Muscle layer of duodenum (tissue), 2 donors: Measurements from ENCODE around the gene PSEN2.

Experiments
- H3K27ac ChIP-seq: one replicate; pipeline ENCODE4 v1.7.0; 2013; ENCODE audit warnings: mild to moderate bottlenecking, low read length
- H3K27me3 ChIP-seq: one replicate; pipeline ENCODE4 v1.7.0; 2013; ENCODE audit warnings: low read depth, mild to moderate bottlenecking, control low read depth, low read length
- H3K36me3 ChIP-seq, 2 donors: one replicate each; pipeline ENCODE4 v1.7.0; 2013; ENCODE audit warnings: low read length in 2 of 2, control low read depth in 1 of 2, mild to moderate bottlenecking in 1 of 2; ENCODE audit not compliant: insufficient read depth in 2 of 2, control insufficient read depth in 1 of 2
- H3K4me1 ChIP-seq, 2 donors: one replicate each; pipeline ENCODE4 v1.7.0; 2013; ENCODE audit warnings: low read length in 2 of 2, mild to moderate bottlenecking in 2 of 2, control low read depth in 1 of 2, moderate library complexity in 1 of 2; ENCODE audit not compliant: insufficient read depth in 2 of 2, control insufficient read depth in 1 of 2
- H3K4me3 ChIP-seq, 2 donors: one replicate each; pipeline ENCODE4 v1.7.0; 2013; ENCODE audit warnings: low read length in 2 of 2, low read depth in 1 of 2, mild to moderate bottlenecking in 1 of 2
- H3K9me3 ChIP-seq, 2 donors: one replicate each; pipeline ENCODE4 v1.7.0; 2013; ENCODE audit warnings: low read length in 2 of 2, control low read depth in 1 of 2, mild to moderate bottlenecking in 1 of 2; ENCODE audit not compliant: control insufficient read depth in 1 of 2
- donor health status: healthy.

PSEN2 gene

DNA sequence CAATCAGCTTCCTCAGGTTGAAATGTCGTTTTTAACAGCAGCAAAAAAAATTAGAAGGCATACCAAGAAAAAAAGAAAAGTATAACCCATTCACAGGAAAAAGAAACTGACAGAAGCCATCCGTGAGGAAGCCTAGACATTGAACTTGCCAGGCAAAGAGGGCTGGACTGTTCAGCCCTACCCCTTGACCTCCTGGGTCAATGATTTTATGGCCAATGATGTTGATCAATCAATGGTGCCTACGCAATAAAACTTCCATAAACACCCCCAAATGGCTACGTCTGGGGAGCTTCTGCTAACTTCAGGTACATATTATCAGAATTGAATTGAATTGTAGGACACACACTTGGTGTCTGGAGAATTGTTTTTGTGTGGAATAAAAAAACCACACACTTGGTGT, 4.8 kb upstream of the PSEN2 start:
- no peak overlapping the region for H3K4me3 ChIP-seq
- H3K27me3 ChIP-seq, result no peaks in the 10 kb centered on the region
- peaks cover 0 to 12% of the 10 kb centered on the region in 2 donors for H3K4me1 ChIP-seq
- H3K27ac ChIP-seq, result no peak overlapping the region
- no peaks in the 10 kb centered on the region for H3K9me3 ChIP-seq
- H3K36me3 ChIP-seq, result no peaks in the 10 kb centered on the region

- H3K4me1 ChIP-seq, result peaks cover 10 to 27% of the 10 kb centered on the region in 2 donors
- H3K27ac ChIP-seq, result no peak overlapping the region
- H3K9me3 ChIP-seq, result no peaks in the 10 kb centered on the region
- H3K4me3 ChIP-seq, result no peak overlapping the region
- no peaks in the 10 kb centered on the region for H3K27me3 ChIP-seq
- H3K36me3 ChIP-seq, result no peaks in the 10 kb centered on the region
Observed at GRCh38 chr1:226867461-226868054, 2.9 kb upstream of the PSEN2 start.

- H3K4me3 ChIP-seq, result no peak overlapping the region
- no peaks in the 10 kb centered on the region for H3K36me3 ChIP-seq
- no peaks in the 10 kb centered on the region for H3K9me3 ChIP-seq
- peaks cover 10 to 20% of the 10 kb centered on the region in 2 donors for H3K4me1 ChIP-seq
- no peak overlapping the region for H3K27ac ChIP-seq
- no peaks in the 10 kb centered on the region for H3K27me3 ChIP-seq
Observed at GRCh38 chr1:226868726-226869125, 1.7 kb upstream of the PSEN2 start.

DNA sequence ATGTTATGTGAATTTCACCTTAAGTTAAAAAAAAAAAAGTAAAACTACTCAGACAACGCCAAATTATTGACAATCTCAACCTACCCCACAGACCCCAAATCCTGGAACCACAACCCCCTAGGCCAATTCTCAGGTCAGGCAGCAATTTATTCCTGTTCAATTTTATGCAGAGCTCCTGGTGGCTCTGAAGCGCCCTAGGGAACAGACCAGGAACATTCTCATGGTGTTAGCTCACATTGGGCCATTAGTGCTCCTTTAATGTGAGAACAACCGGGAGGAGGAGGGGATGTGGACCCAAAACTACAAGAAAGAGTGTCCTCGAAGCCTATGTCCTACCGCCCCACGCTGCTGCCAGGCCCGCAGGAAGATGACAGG, 403 bp upstream of the PSEN2 start:
- H3K9me3 ChIP-seq, result no peaks in the 10 kb centered on the region
- H3K27ac ChIP-seq, result peak overlapping the region; percentile 31
- H3K36me3 ChIP-seq, result no peaks in the 10 kb centered on the region
- peak overlapping the region; percentile 59 to 84 for H3K4me3 ChIP-seq
- peaks cover 10 to 16% of the 10 kb centered on the region in 2 donors for H3K4me1 ChIP-seq
- no peaks in the 10 kb centered on the region for H3K27me3 ChIP-seq

DNA sequence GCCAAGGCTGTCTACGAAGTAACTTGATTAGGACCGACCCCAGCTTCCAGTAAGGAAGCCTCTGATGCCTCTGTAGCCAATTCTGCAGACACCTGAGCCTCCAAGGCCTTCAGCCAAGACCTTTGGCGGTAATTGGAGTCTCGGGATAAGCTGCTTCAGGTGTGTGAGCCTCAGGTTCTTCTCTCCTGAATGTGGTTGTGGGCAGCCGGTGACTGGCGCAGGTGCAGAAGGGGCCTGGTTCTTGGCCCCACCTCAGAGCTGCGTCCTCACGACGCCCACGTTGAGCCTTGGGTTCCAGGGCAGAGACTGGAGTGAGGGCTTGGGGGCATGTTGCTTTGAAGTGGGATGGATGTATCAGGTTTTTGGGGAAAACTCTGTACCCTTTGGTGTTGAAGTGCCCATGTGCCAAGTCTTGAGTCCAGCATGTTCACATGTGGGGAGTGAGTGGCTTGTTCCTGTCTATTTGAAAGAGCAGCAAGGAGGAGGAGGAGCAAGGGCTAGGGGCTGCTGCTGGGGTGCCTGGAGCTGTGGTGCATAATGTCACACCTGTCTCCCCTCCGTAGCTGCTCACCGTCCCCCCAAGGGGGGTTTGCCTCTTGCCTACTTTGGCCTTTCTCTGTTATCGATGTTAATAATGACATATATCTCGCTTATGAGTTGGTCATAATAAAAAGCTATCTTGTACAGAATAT, 1.4 kb downstream of the PSEN2 start:
- Histone ChIP-seq H3K4me1 (peaks cover 10 to 16% of the 10 kb centered on the region in 2 donors), H3K27ac (no peak overlapping the region), H3K27me3 (no peaks in the 10 kb centered on the region), H3K9me3 (no peaks in the 10 kb centered on the region), H3K4me3 (peak overlapping the region; percentile 74 to 84), H3K36me3 (peaks cover 0 to 4% of the 10 kb centered on the region in 2 donors)

DNA sequence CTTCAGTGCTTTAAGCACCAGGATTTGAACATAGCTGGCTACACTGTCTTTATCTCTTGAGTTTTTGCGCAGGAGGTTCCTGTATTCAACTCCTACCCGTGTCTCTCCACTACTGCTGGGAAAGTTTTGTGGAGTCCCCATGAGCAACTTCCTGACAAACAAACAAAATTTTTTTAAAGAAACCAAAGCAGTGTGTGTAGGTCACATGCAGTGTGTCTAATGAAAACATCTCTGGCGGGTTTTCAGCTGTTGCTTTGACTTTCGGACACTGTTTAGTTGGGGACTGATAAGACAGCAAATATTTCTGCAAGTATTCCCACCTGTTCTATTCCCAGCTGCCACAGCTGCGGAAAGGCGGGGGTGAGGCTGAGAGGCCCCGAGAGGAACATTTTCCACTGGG, 2.0 kb downstream of the PSEN2 start:
- Histone ChIP-seq H3K4me1 (peaks cover 10 to 16% of the 10 kb centered on the region in 2 donors), H3K9me3 (no peaks in the 10 kb centered on the region), H3K27me3 (no peaks in the 10 kb centered on the region), H3K4me3 (no peak overlapping the region), H3K27ac (no peak overlapping the region), H3K36me3 (peaks cover 3 to 6% of the 10 kb centered on the region in 2 donors)

GRCh38 chr1:226873771-226874578, 3.6 kb downstream of the PSEN2 start:
- Histone ChIP-seq H3K27ac (no peak overlapping the region), H3K36me3 (peaks cover 6% of the 10 kb centered on the region in 2 donors), H3K27me3 (no peaks in the 10 kb centered on the region), H3K9me3 (no peaks in the 10 kb centered on the region), H3K4me3 (no peak overlapping the region), H3K4me1 (peaks cover 10 to 16% of the 10 kb centered on the region in 2 donors)

- H3K27me3 ChIP-seq, result no peaks in the 10 kb centered on the region
Observed at GRCh38 chr1:226874579-226875425, 4.4 kb downstream of the PSEN2 start.

GRCh38 chr1:226875641-226876295, 5.4 kb downstream of the PSEN2 start:
- H3K36me3 ChIP-seq, result peaks cover 6 to 22% of the 10 kb centered on the region in 2 donors
- no peak overlapping the region for H3K4me3 ChIP-seq
- no peak overlapping the region for H3K27ac ChIP-seq
- H3K27me3 ChIP-seq, result no peaks in the 10 kb centered on the region
- peaks cover 10 to 16% of the 10 kb centered on the region in 2 donors for H3K4me1 ChIP-seq
- H3K9me3 ChIP-seq, result no peaks in the 10 kb centered on the region

More at GRCh38 chr1:226874579-226875425, 4.4 kb downstream of the PSEN2 start:
- Histone ChIP-seq H3K4me1 (peaks cover 10 to 16% of the 10 kb centered on the region in 2 donors), H3K27ac (no peak overlapping the region), H3K36me3 (peaks cover 6 to 14% of the 10 kb centered on the region in 2 donors), H3K4me3 (no peak overlapping the region), H3K9me3 (no peaks in the 10 kb centered on the region)

- Histone ChIP-seq H3K4me1 (peaks cover 5 to 6% of the 10 kb centered on the region in 2 donors), H3K4me3 (no peak overlapping the region), H3K27ac (no peak overlapping the region), H3K9me3 (no peaks in the 10 kb centered on the region), H3K27me3 (no peaks in the 10 kb centered on the region), H3K36me3 (peaks cover 6 to 36% of the 10 kb centered on the region in 2 donors)
Observed at GRCh38 chr1:226877669-226878068, 7.3 kb downstream of the PSEN2 start.
